ENCODE data around the gene UHRF1.
"Not testable (repeated sequence)": the region's sequence is repeated elsewhere in the genome, so short reads cannot be mapped to it uniquely, and the experiment has no call there.

UHRF1 gene

GRCh38 chr19:4938461-4938860, 29.2 kb downstream of the UHRF1 start:
- DNase-seq: peak; percentile 11

GRCh38 chr19:4939466-4939865, 30.2 kb downstream of the UHRF1 start:
- DNase-seq: no peak

- not testable (repeated sequence) for DNase-seq
Measured at GRCh38 chr19:4941638-4942169, 32.4 kb downstream of the UHRF1 start.

- DNase-seq: not testable (repeated sequence)
Measured at GRCh38 chr19:4950650-4951049, 41.3 kb downstream of the UHRF1 start.

- no peak for DNase-seq
Measured at GRCh38 chr19:4951656-4952055, 42.4 kb downstream of the UHRF1 start.

- DNase-seq: no peak
Measured at GRCh38 chr19:4952945-4953344, 43.6 kb downstream of the UHRF1 start.

GRCh38 chr19:4954320-4955149, 45.2 kb downstream of the UHRF1 start:
- DNase-seq: not testable (repeated sequence)

GRCh38 chr19:4955274-4955673, 46.0 kb downstream of the UHRF1 start:
- DNase-seq: no peak

- no peak for DNase-seq
Measured at GRCh38 chr19:4957981-4958380, 48.7 kb downstream of the UHRF1 start.

- no peak for DNase-seq
Measured at GRCh38 chr19:4962085-4962619, 52.9 kb downstream of the UHRF1 start.

- no peak for DNase-seq
Measured at GRCh38 chr19:4965061-4965460, 55.8 kb downstream of the UHRF1 start.

- no peak for DNase-seq
Measured at GRCh38 chr19:4966591-4966990, 57.3 kb downstream of the UHRF1 start.

- peak; percentile 20 for DNase-seq
Measured at GRCh38 chr19:4967738-4968461, 58.6 kb downstream of the UHRF1 start.

GRCh38 chr19:4968462-4969291, 59.4 kb downstream of the UHRF1 start, which contains the start of gene KDM4B:
Gene KDM4B (plus strand): TSS chr19:4969113. CDS start chr19:5032891, 63,778 bp downstream.
- peak; percentile 99 for DNase-seq

GRCh38 chr19:4969292-4969771, 60.0 kb downstream of the UHRF1 start:
- DNase-seq: no peak

GRCh38 chr19:4969772-4970531, 60.7 kb downstream of the UHRF1 start:
- DNase-seq: peak; percentile 51

GRCh38 chr19:4970558-4971423, 61.5 kb downstream of the UHRF1 start:
- peak; percentile 58 for DNase-seq

- DNase-seq: peak; percentile 70
Measured at GRCh38 chr19:4971424-4971793, 62.1 kb downstream of the UHRF1 start.

GRCh38 chr19:4971816-4972495, 62.7 kb downstream of the UHRF1 start:
- DNase-seq: no peak

Measured in DMS53 (cell line).